DOHH2 (cell line): Measurements from ENCODE around the gene GJD3.
A peak's percentile ranks its signal among the peaks of the same experiment; 100 is the strongest.
"Not testable (repeated sequence)": the region's sequence is repeated elsewhere in the genome, so short reads cannot be mapped to it uniquely, and the experiment has no call there.

ENCODE experiments used
- H3F3A ChIP-seq: fragments of 200-600 bp; sonication (generic), shearing (Covaris generic); 2 replicates; pipeline ENCODE4 v1.6.0; 2016; ENCODE audit warnings: antibody characterized with exemption, mild to moderate bottlenecking; ENCODE audit not compliant: control insufficient read depth, insufficient read depth
- H3K27ac ChIP-seq: fragments of 200-600 bp; sonication (generic); 2 replicates; pipeline ENCODE4 v1.5.1; 2014; ENCODE audit warnings: low read depth, mild to moderate bottlenecking, low read length, moderate library complexity
- H3K27me3 ChIP-seq: fragments of 200-600 bp; sonication (generic); 2 replicates; pipeline ENCODE4 v1.6.1; 2014; ENCODE audit warnings: mild to moderate bottlenecking, low read length, mixed read lengths; ENCODE audit not compliant: control insufficient read depth
- H3K36me3 ChIP-seq: fragments of 200-600 bp; sonication (generic); 2 replicates; pipeline ENCODE4 v1.6.1; 2014; ENCODE audit warnings: mild to moderate bottlenecking, low read length, moderate library complexity, mixed read lengths; ENCODE audit not compliant: control insufficient read depth
- H3K4me1 ChIP-seq: fragments of 200-600 bp; sonication (generic); 2 replicates; pipeline ENCODE4 v1.6.1; 2014; ENCODE audit warnings: mild to moderate bottlenecking, low read length, mixed read lengths; ENCODE audit not compliant: control insufficient read depth
- H3K4me2 ChIP-seq: fragments of 200-600 bp; sonication (generic); 2 replicates; pipeline ENCODE4 v1.6.0; 2014; ENCODE audit warnings: mild to moderate bottlenecking, low read length, moderate library complexity
- H3K4me3 ChIP-seq: fragments of 200-600 bp; sonication (generic); 2 replicates; pipeline ENCODE4 v1.5.1; 2014; ENCODE audit warnings: mild to moderate bottlenecking, low read length, mixed read lengths
- H3K79me2 ChIP-seq: fragments of 200-600 bp; sonication (generic); 2 replicates; pipeline ENCODE4 v1.6.1; 2014; ENCODE audit warnings: mild to moderate bottlenecking, low read length, mixed read lengths; ENCODE audit not compliant: control insufficient read depth
- H3K9me2 ChIP-seq: fragments of 200-600 bp; sonication (generic); replicated peaks from 2 replicates; pipeline ENCODE4 v1.6.1; 2014; ENCODE audit warnings: mild to moderate bottlenecking, low read length, mixed read lengths; ENCODE audit not compliant: control insufficient read depth
- H3K9me3 ChIP-seq: fragments of 200-600 bp; sonication (generic); 2 replicates; pipeline ENCODE4 v1.6.1; 2014; ENCODE audit warnings: antibody characterized with exemption, low read length, mixed read lengths; ENCODE audit not compliant: control insufficient read depth, insufficient read depth
- H4K20me1 ChIP-seq: fragments of 200-600 bp; sonication (generic); 2 replicates; pipeline ENCODE4 v1.6.0; 2014; ENCODE audit warnings: low read depth, mild to moderate bottlenecking, antibody characterized with exemption, low read length, moderate library complexity; ENCODE audit not compliant: control insufficient read depth, insufficient read depth
- CTCF ChIP-seq: fragments of 200-600 bp; sonication (generic); IDR thresholded peaks from one replicate; pipeline ENCODE4 v1.5.1; 2014; ENCODE audit warnings: antibody characterized with exemption, mild to moderate bottlenecking, low read depth, low read length; ENCODE audit not compliant: poor library complexity, severe bottlenecking
- EZH2phosphoT487 ChIP-seq: fragments of 200-600 bp; sonication (generic); IDR thresholded peaks from 2 replicates; pipeline ENCODE4 v1.6.1; 2017; ENCODE audit warnings: borderline replicate concordance, mild to moderate bottlenecking, antibody characterized with exemption, low read length, moderate library complexity, mixed read lengths

Gene GJD3

DNA sequence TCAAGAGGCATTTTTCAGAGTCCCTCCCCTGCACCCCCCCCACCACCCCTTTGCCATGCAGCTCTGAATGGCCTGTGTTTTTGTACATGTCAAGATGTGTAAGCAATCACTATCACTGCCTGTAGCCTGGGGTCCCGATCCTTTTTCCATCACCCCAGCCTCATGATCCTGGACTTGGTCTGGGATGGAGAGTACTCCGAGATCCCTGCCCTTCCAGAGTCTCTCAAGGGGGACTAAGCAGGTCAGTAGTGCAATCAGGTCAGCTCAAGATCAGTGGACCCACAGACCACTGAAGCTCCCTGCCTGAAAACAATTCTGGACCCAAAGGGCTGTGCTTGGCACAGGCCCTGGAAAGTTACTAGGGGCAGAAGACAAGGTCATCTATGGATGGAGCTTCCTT is 7.5 kb upstream of the GJD3 start:
- no peaks in the 10 kb centered on the region for H3K9me3 ChIP-seq
- H3K4me2 ChIP-seq: no peak overlapping the region
- H3K79me2 ChIP-seq: no peaks in the 10 kb centered on the region
- H4K20me1 ChIP-seq: no peaks in the 10 kb centered on the region
- H3K4me1 ChIP-seq: peaks cover 15% of the 10 kb centered on the region
- no peaks in the 10 kb centered on the region for H3K9me2 ChIP-seq
- no peaks in the 10 kb centered on the region for H3K27me3 ChIP-seq
- H3K27ac ChIP-seq: no peak overlapping the region
- no peaks in the 10 kb centered on the region for H3K36me3 ChIP-seq
- H3F3A ChIP-seq: no peaks in the 10 kb centered on the region
- no peak overlapping the region for H3K4me3 ChIP-seq
- no peak for TF ChIP-seq CTCF
- no peak for TF ChIP-seq EZH2phosphoT487

- Histone ChIP-seq H3K4me3 (peak overlapping the region; percentile 43; the same call in 1 of the 2 replicates), H3K36me3 (no peaks in the 10 kb centered on the region), H3K27me3 (no peaks in the 10 kb centered on the region), H3K27ac (no peak overlapping the region), H3K4me1 (peaks cover 15% of the 10 kb centered on the region), H3K9me3 (no peaks in the 10 kb centered on the region), H3F3A (no peaks in the 10 kb centered on the region), H3K9me2 (no peaks in the 10 kb centered on the region), H3K4me2 (peak overlapping the region; percentile 61), H4K20me1 (no peaks in the 10 kb centered on the region), H3K79me2 (no peaks in the 10 kb centered on the region)
- TF ChIP-seq CTCF (no peak), EZH2phosphoT487 (no peak)
Measured at GRCh38 chr17:40371261-40371929, 6.9 kb upstream of the GJD3 start.

DNA sequence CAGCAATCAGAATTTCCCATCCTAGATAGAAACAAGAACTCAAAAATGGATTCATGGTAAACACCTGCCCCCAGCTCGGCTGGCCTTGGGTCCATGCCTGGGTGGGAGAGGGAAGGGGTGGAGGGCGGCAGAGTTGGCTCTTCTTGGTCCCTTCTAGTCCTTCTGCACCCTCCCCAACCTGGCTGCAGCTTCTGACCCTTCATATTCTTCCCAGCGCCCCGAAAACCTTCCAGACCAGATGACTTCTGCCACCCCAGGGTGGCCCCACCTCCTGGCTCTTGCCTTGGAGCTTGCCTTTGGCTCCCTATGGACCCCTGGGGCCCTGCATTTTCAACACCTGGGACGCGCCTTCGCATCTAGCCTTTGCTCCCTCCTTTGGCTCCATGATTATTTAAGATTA is 5.4 kb upstream of the GJD3 start:
- TF ChIP-seq CTCF: no peak
- no peak for TF ChIP-seq EZH2phosphoT487
- Histone ChIP-seq H3K27me3 (no peaks in the 10 kb centered on the region), H4K20me1 (no peaks in the 10 kb centered on the region), H3K27ac (no peak overlapping the region), H3K4me1 (peaks cover 15% of the 10 kb centered on the region), H3K4me3 (no peak overlapping the region), H3F3A (no peaks in the 10 kb centered on the region), H3K36me3 (no peaks in the 10 kb centered on the region), H3K9me3 (no peaks in the 10 kb centered on the region), H3K9me2 (no peaks in the 10 kb centered on the region), H3K79me2 (no peaks in the 10 kb centered on the region), H3K4me2 (no peak overlapping the region)

GRCh38 chr17:40367728-40368127 is 3.2 kb upstream of the GJD3 start:
- H3K9me2 ChIP-seq, H3K79me2 ChIP-seq, H3K4me2 ChIP-seq, H3F3A ChIP-seq, H3K4me3 ChIP-seq, H4K20me1 ChIP-seq, H3K9me3 ChIP-seq, H3K27me3 ChIP-seq, H3K36me3 ChIP-seq, H3K27ac ChIP-seq: not testable (repeated sequence)
- H3K4me1 ChIP-seq: peaks cover 14% of the 10 kb centered on the region
